OCI-LY3 (cell line): Measurements from ENCODE around the gene ADISSP.
A peak's percentile ranks its signal among the peaks of the same experiment; 100 is the strongest.

Source experiments
- CTCF ChIP-seq: fragments of 200-600, 300-600 bp; sonication (generic); IDR thresholded peaks from 2 replicates; pipeline ENCODE4 v1.5.1; 2014; ENCODE audit warnings: antibody characterized with exemption, low read length, low read depth
- EZH2phosphoT487 ChIP-seq: fragments of 200-600 bp; shearing (Covaris generic); IDR thresholded peaks from 2 replicates; pipeline ENCODE4 v1.6.1; 2018; ENCODE audit warnings: antibody characterized with exemption, mixed run types, low read depth

GRCh38 chr20:3781153-3781910 is 13.8 kb upstream of the ADISSP start, which contains the start of gene SPEF1:
- peak; percentile 29 for TF ChIP-seq CTCF
- no peak for TF ChIP-seq EZH2phosphoT487
